Measurements from ENCODE around the gene NOC3L. TPM values are rescaled to one million over a fixed set of nuclear protein-coding genes. Genes with fewer than 3 reads are reported as not detected.
"Not testable (repeated sequence)": the region's sequence is repeated elsewhere in the genome, so short reads cannot be mapped to it uniquely, and the experiment has no call there.

The NOC3L gene
- total RNA-seq, 2 donors from 2014 or later, result 18.8 to 22.2 TPM

DNA sequence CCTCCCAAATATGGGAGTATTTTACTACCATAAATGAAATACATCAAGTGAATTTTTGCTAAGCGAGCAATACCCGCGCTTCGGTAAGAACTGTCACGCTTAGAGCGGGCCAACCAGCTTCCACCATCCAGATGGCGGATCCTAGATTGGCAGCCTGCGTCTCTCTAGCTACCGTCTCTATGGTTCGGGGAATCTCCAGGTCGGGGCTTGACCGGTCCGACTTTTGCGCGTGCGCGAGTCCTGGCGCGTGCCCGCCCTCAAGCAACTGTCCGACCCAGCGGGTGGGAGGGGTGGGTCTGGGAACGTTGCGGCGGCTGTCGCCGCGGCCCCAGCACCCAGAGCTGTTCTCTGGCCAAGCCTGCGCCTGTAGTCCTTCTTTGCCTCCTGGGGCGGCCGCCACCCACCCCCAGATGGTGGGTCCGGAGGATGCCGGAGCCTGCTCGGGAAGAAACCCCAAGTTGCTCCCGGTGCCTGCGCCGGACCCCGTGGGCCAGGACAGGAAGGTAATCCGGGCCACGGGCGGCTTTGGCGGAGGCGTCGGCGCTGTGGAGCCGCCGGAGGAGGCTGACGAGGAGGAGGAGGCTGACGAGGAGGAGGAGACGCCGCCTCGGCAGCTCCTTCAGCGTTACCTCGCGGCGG lies 39.6 kb upstream of the NOC3L start, which contains the start of gene TBC1D12:
TBC1D12 (plus strand) TSS at position 338 of the 639 bp plus-strand sequence; CDS start at position 411, 73 bp downstream.
- H3K27ac ChIP-seq (ENCODE audit: low read depth, low read length), result peak within 1 kb of the TSS; percentile 38

DNA sequence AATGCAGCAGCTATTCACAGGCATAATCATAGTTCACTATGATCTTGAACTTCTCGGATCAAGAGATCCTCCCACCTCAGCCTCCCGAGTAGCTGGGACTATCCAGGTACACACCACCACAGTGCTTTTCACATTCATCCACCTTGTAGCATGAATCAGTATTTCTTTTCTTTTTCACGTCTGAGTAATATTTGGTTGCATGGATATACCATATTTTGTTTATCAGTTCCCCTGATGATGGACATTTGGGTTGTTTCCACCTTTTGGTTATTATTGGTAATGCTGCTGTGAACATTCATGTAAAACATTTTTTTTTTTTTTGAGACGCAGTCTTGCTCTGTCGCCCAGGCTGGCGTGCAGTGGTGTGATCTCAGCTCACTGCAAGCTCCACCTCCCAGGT lies 36.0 kb upstream of the NOC3L start:
- no peak overlapping the region for H3K4me3 ChIP-seq (ENCODE audit: low read length)
- H3K9me3 ChIP-seq (ENCODE audit: control insufficient read depth, low read length), result no peaks in the 10 kb centered on the region
- WGBS, 2 experiments (ENCODE audit: insufficient coverage in 1 of 2, insufficient read length in 1 of 2), result 95 to 97% methylated on average over 5 to 6 of the region's 6 CpGs
- Mint-ChIP-seq H3K4me1 (peaks cover 4% of the 10 kb centered on the region), H3K27ac (no peak overlapping the region), H3K27me3 (ENCODE audit: insufficient read depth) (peaks cover 11% of the 10 kb centered on the region), H3K4me3 (no peak overlapping the region), H3K36me3 (ENCODE audit: low read depth) (no peaks in the 10 kb centered on the region), H3K9me3 (no peaks in the 10 kb centered on the region)
- H3K36me3 ChIP-seq (ENCODE audit: control insufficient read depth, insufficient read depth, low read length), result no peaks in the 10 kb centered on the region
- no peak overlapping the region for H3K9ac ChIP-seq (ENCODE audit: extremely low read depth, low read length, poor library complexity, severe bottlenecking)
- TF ChIP-seq, protein P1, sequence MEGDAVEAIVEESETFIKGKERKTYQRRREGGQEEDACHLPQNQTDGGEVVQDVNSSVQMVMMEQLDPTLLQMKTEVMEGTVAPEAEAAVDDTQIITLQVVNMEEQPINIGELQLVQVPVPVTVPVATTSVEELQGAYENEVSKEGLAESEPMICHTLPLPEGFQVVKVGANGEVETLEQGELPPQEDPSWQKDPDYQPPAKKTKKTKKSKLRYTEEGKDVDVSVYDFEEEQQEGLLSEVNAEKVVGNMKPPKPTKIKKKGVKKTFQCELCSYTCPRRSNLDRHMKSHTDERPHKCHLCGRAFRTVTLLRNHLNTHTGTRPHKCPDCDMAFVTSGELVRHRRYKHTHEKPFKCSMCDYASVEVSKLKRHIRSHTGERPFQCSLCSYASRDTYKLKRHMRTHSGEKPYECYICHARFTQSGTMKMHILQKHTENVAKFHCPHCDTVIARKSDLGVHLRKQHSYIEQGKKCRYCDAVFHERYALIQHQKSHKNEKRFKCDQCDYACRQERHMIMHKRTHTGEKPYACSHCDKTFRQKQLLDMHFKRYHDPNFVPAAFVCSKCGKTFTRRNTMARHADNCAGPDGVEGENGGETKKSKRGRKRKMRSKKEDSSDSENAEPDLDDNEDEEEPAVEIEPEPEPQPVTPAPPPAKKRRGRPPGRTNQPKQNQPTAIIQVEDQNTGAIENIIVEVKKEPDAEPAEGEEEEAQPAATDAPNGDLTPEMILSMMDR (conservative IDR thresholded peaks at IDR 0.05), result no peak
- no peak for DNase-seq
- H3K27ac ChIP-seq (ENCODE audit: low read depth, low read length), result no peak overlapping the region
- no peaks in the 10 kb centered on the region for H3K4me1 ChIP-seq (ENCODE audit: control insufficient read depth, insufficient read depth, low read length)
- H3K27me3 ChIP-seq (ENCODE audit: control insufficient read depth, insufficient read depth, low read length, poor library complexity, severe bottlenecking), result no peaks in the 10 kb centered on the region

More for the DNA sequence above, 39.6 kb upstream of the NOC3L start, which contains the start of gene TBC1D12:
- 1 to 8% methylated on average over 12 to 56 of the region's 56 CpGs for WGBS, 2 experiments (ENCODE audit: insufficient coverage in 1 of 2, insufficient read length in 1 of 2)
- peak within 1 kb of the TSS; percentile 53 for H3K9ac ChIP-seq (ENCODE audit: extremely low read depth, low read length, poor library complexity, severe bottlenecking)
- peak; percentile 98 for DNase-seq
- Mint-ChIP-seq H3K36me3 (ENCODE audit: low read depth) (no peaks in the 10 kb centered on the region), H3K27ac (no peak within 1 kb of the TSS), H3K27me3 (ENCODE audit: insufficient read depth) (peaks cover 24% of the 10 kb centered on the region), H3K4me1 (peaks cover 6% of the 10 kb centered on the region), H3K9me3 (no peaks in the 10 kb centered on the region), H3K4me3 (peak within 1 kb of the TSS; percentile 84)
- peak within 1 kb of the TSS; percentile 96 for H3K4me3 ChIP-seq (ENCODE audit: low read length)
- H3K4me1 ChIP-seq (ENCODE audit: control insufficient read depth, insufficient read depth, low read length), result no peaks in the 10 kb centered on the region
- no peaks in the 10 kb centered on the region for H3K27me3 ChIP-seq (ENCODE audit: control insufficient read depth, insufficient read depth, low read length, poor library complexity, severe bottlenecking)
- H3K36me3 ChIP-seq (ENCODE audit: control insufficient read depth, insufficient read depth, low read length), result no peaks in the 10 kb centered on the region
- H3K9me3 ChIP-seq (ENCODE audit: control insufficient read depth, low read length), result no peaks in the 10 kb centered on the region
- TF ChIP-seq, protein P1 (conservative IDR thresholded peaks at IDR 0.05), result no peak

DNA sequence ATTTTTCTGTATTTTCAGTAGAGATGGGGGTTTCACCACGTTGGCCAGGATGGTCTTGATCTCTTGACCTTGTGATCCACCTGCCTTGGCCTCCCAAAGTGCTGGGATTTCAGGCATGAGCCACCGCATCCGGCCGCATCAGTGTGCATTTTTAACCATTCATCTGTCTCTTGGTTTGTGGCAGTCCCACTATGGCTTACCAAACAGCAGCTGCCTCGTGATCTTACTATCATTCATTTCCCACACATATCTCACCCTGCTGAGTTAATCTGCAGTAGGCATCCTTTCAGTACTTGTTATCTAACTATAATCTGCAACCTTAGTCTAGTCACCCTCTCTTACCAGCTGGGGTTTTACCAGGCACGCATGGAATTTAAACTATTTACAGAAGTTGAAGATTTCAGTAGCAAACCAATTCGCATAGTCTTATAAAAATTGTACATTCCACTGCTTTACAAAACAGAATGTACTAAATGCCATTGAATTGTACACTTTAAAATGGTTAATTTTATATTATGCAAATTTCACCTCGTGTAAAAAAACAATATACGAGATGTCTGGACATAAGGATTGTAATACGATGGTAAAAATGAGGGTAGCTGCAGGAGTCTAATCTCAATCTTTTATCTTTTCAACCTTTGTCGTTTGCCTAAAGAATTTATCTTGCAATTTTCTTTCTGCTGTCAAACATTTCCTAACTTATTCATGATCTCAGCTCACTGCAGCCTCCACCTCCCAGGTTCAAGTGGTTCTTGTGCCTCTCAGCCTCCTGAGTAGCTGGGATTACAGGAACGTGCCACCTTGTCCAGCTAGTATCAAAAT lies 35.0 kb upstream of the NOC3L start:
- H3K4me3 ChIP-seq (ENCODE audit: low read length), result no peak overlapping the region
- H3K9ac ChIP-seq (ENCODE audit: extremely low read depth, low read length, poor library complexity, severe bottlenecking), result no peak overlapping the region
- peaks cover 9% of the 10 kb centered on the region for H3K27me3 Mint-ChIP-seq (ENCODE audit: insufficient read depth)
- no peaks in the 10 kb centered on the region for H3K27me3 ChIP-seq (ENCODE audit: control insufficient read depth, insufficient read depth, low read length, poor library complexity, severe bottlenecking)
- H3K27ac ChIP-seq (ENCODE audit: low read depth, low read length), result no peak overlapping the region
- H3K9me3 Mint-ChIP-seq, result no peaks in the 10 kb centered on the region
- no peaks in the 10 kb centered on the region for H3K36me3 ChIP-seq (ENCODE audit: control insufficient read depth, insufficient read depth, low read length)
- TF ChIP-seq, protein P1 (conservative IDR thresholded peaks at IDR 0.05), result no peak
- H3K4me3 Mint-ChIP-seq, result no peak overlapping the region
- 84 to 86% methylated on average over 8 to 11 of the region's 12 CpGs for WGBS, 2 experiments (ENCODE audit: insufficient coverage in 1 of 2, insufficient read length in 1 of 2)
- H3K9me3 ChIP-seq (ENCODE audit: control insufficient read depth, low read length), result no peaks in the 10 kb centered on the region
- no peaks in the 10 kb centered on the region for H3K4me1 ChIP-seq (ENCODE audit: control insufficient read depth, insufficient read depth, low read length)
- H3K4me1 Mint-ChIP-seq, result peaks cover 4% of the 10 kb centered on the region
- no peak overlapping the region for H3K27ac Mint-ChIP-seq
- no peaks in the 10 kb centered on the region for H3K36me3 Mint-ChIP-seq (ENCODE audit: low read depth)
- no peak for DNase-seq

DNA sequence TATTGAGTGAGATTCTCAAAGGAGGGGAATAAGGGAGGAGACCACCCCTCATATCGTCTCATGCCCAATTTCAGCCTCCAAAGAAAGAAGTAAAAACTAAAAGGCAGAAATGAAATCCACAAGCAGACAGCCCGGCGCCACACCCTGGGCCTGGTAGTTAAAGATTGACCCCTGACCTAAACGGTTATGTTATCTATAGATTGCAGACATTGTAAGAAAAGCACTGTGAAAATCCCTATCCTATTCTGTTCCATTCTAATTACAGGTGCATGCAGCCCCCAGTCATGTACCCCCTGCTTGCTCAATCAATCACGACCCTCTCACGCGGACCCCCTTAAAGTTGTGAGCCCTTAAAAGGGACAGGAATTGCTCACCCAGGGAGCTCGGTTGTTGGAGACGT lies 29.4 kb upstream of the NOC3L start:
- H3K27me3 ChIP-seq (ENCODE audit: control insufficient read depth, insufficient read depth, low read length, poor library complexity, severe bottlenecking); H3K4me3 Mint-ChIP-seq; H3K27ac ChIP-seq (ENCODE audit: low read depth, low read length); H3K4me1 ChIP-seq (ENCODE audit: control insufficient read depth, insufficient read depth, low read length); H3K9me3 ChIP-seq (ENCODE audit: control insufficient read depth, low read length); H3K27ac Mint-ChIP-seq; H3K4me3 ChIP-seq (ENCODE audit: low read length); H3K9me3 Mint-ChIP-seq; H3K36me3 ChIP-seq (ENCODE audit: control insufficient read depth, insufficient read depth, low read length); H3K9ac ChIP-seq (ENCODE audit: extremely low read depth, low read length, poor library complexity, severe bottlenecking); H3K36me3 Mint-ChIP-seq (ENCODE audit: low read depth); DNase-seq; H3K4me1 Mint-ChIP-seq: not testable (repeated sequence)
- peaks cover 13% of the 10 kb centered on the region for H3K27me3 Mint-ChIP-seq (ENCODE audit: insufficient read depth)
- 89 to 98% methylated on average over 7 to 9 of the region's 9 CpGs for WGBS, 2 experiments (ENCODE audit: insufficient coverage in 1 of 2, insufficient read length in 1 of 2)

DNA sequence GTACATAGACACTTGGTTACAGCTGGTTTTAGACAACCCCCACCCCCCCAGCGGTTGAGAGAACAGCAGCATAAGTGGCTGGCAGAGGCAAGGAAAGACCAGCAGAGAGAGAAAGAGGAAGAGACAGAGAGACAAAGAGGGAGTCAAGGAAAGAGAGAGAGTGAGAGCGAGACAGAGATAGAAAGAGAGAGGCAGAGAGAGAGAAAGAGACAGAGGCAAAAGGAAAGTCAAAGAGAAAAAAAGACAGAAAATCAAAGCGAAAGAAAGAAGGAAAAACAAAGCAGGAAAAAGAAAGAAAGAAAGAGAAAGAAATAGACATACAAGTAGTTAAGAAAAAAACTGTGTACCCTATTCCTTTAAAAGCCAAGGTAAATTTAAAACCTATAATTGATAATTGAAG lies 23.0 kb upstream of the NOC3L start:
- H3K9ac ChIP-seq (ENCODE audit: extremely low read depth, low read length, poor library complexity, severe bottlenecking); H3K4me1 Mint-ChIP-seq; H3K27ac Mint-ChIP-seq; DNase-seq; H3K36me3 ChIP-seq (ENCODE audit: control insufficient read depth, insufficient read depth, low read length); H3K4me1 ChIP-seq (ENCODE audit: control insufficient read depth, insufficient read depth, low read length); H3K4me3 Mint-ChIP-seq; H3K27me3 ChIP-seq (ENCODE audit: control insufficient read depth, insufficient read depth, low read length, poor library complexity, severe bottlenecking); H3K27ac ChIP-seq (ENCODE audit: low read depth, low read length); H3K4me3 ChIP-seq (ENCODE audit: low read length); H3K27me3 Mint-ChIP-seq (ENCODE audit: insufficient read depth); H3K36me3 Mint-ChIP-seq (ENCODE audit: low read depth): not testable (repeated sequence)
- whole genome bisulfite sequencing, 2 experiments (ENCODE audit: insufficient coverage in 1 of 2, insufficient read length in 1 of 2), result 69 to 89% methylated on average over 1 to 3 of the region's 3 CpGs
- peaks cover 17% of the 10 kb centered on the region for H3K9me3 ChIP-seq (ENCODE audit: control insufficient read depth, low read length)
- H3K9me3 Mint-ChIP-seq, result peaks cover 22% of the 10 kb centered on the region
